ENCODE results near the gene CXCL10.
"Not testable (repeated sequence)": the region's sequence is repeated elsewhere in the genome, so short reads cannot be mapped to it uniquely, and the experiment has no call there.

CXCL10 gene

DNA sequence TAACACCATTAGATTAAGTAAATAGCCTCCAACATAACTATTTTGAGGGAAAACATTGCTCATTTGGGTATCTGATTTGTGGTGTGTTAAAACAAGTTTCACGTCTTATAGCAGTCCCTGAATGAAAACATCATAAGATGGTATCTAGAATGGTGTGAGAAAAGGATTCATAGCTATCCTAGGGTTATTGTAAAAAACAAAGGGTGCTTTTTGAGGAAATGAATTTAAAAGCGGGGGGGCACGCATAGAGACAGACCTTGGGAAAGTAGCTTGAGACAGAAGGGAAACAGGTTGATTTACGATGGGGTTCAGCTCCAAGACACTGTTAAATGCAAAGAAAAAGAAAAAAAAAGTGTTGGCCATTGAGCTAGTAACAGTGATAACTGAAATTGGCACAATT lies 768 bp upstream of the CXCL10 start:
- DNase-seq, result no peak

DNA sequence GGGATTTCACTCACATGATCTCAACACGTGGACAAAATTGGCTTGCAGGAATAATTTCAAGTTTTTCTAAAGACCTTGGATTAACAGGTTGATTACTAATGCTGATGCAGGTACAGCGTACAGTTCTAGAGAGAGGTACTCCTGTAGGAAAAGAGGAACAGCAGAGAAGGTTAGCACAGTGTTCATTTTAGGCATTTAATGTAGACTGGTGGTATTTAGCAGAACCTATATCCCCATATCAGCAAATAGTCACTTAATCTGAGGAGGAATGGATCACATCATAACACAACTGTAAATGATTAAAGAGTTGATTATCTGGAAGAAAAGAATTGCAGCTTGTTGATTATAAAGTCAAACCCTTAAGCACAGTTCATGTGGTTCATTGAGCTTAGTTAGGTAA lies 620 bp downstream of the CXCL10 start:
- no peak for DNase-seq

DNA sequence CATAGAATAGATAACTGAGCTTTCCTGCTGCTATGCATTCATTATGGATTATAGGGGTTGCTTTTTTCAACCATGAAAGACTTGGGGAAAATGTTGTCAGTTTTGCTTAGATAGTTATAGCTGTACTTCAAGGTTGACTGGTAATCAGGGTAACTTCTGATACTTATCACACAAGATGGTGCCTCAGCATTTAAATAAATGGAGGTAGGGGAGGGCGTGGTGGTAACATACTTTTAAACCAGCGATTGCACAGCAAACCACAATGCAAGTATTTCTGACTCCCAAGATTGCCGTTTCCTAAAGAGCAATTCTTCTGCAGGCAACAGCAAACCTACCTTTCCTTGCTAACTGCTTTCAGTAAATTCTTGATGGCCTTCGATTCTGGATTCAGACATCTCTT lies 1.3 kb downstream of the CXCL10 start:
- no peak for DNase-seq

DNA sequence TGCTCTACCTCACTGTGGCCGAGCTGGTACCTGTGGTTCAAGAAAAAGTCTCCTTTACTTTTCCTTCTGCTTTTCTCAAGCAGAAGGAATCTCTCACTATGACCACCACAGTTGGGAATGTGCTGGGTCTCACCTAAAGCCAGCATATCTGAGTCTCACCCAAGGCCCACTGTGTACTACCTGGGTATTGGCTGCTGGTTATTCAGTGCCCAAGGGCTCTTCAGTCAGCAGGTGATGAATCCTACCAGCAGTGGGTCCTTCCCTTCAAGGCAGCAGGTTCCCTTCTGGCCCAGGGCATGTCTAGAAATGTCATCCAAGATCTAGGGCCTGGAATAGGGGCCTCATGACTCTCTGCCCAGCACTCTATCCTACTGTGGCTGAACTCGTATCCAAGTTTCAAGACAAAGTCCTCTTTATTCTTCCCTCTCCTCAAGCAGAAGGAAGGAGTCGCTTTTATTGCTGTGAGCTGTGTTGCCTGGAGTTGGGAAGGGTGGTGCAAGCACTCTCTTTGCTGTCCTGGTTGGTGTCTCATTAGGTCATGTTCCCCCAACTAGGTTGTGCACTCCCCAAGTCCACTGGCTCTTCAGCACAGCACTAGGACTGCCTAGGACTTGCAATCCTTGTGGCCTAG lies 6.1 kb downstream of the CXCL10 start:
- DNase-seq, result no peak

DNA sequence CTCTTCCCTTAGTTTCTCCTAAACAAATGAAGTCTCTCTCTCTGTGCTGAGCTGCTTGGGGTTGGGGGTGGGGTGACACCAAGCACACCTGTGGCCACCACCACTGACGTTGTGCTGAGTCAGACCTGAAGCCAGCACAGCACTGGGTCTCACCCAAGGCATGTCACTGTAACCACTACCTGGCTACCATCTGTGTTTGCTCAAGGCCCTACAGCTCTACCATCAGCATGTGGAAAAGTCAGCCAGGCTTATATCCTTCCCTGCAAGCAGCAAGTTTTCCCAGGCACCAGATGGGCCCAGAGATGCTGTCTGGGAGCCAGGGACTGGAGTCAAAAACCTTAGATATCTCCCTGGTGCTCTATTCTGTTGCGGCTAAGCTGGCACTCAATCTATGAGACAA lies 6.9 kb downstream of the CXCL10 start:
- DNase-seq, result no peak

DNA sequence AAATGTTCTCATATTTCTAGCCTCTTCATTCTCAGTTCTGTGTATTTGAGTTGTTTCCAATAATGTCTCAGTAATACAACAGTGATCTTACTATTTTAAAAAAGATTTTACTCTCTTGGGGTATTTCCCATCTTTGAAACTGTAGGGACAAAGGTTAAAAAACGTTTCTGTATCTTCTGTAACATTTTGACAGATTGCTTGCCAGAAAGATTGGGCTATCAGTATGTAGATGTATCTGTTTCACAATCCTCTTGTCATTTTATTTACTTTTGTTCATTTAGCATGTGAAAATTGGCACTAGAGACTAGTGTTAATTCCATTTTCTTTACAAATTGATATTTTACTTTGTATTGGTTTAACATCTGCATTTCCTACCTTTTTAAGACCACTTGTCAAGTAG lies 9.8 kb downstream of the CXCL10 start:
- no peak for DNase-seq

DNA sequence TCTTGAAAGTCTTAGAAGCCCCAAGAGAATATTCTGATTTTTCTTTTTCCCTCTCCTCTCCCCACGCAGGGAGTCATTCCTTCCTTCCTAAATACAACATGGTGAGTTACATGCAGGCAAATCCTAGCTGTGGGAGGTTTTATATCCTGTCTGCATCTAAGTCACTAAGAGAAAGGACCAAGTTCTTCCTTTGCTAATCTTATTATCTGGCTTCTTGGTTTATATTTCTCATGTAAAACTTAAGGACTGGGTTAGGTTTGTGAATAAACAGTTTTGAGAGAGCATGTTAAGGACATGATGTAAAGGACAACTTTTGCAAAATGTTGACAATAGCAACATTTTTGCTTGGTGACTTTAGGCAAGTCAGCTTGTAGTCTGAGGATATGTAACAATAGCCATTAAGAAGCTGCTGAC lies 10.9 kb downstream of the CXCL10 start:
- no peak for DNase-seq

DNA sequence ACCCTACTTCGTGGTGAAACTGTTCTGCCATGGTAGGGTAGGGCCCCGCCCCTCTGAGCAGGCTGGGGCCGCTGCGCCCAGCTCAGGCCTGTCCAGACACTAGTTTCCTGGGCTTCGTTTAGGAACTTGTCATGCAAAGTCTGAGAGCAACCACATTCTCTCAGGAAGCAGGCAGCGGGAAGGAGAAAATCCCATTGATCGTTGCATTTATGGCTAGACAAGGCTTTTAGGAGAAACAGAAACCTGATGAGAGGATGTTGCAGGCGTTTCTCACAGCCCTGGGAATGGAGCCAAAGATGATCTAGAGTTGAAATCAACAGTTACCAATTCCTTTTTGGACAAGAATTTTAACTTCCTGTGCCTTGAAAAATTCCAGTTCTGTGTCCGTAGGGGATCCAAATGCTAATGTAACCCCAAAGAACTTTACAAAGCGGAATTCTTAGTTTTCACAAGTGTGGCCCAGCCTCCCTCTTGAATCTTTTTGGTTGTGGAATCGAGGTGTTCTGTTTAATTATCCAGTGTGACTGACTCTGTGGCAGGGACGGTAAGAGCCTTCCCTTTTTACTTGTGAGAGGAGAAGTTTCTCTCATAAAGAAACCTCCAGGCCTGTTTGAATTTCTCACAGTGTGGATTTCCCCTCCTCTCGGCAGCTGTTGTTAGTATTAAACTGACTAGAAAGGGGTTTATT lies 11.5 kb downstream of the CXCL10 start:
- DNase-seq, result no peak

DNA sequence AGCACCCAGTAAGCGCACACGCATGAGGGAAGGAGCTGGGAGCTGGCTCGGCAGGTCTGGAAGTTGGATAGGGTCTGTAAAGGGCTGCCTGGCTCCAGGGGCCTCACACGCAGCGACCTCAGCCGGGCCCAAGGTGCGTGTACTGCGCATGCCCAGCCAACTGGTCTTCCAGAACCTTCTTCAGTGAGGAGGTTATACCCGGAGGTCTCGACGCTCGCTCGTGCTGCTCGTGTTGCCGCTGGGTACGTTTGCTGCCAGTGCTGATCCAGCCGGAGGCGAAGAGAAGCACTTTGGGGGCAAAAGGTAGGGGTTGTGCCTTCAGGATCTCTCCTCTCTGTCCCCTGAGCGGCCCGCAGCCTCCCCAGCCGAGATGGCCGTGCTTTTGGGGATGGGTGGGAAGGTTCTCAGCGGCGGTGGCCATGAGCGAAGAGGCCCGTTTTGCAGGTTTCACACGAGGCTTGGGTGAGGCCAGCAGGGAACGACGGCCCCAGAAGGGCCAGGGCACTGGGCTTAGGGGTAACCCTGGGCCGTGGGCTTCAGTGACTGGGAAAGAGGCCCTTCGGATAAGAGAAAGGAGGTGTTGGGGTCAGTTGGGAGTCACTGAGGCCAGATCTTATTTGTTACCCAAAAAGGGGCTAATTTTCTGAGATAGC lies 12.2 kb downstream of the CXCL10 start:
- DNase-seq, result no peak

DNA sequence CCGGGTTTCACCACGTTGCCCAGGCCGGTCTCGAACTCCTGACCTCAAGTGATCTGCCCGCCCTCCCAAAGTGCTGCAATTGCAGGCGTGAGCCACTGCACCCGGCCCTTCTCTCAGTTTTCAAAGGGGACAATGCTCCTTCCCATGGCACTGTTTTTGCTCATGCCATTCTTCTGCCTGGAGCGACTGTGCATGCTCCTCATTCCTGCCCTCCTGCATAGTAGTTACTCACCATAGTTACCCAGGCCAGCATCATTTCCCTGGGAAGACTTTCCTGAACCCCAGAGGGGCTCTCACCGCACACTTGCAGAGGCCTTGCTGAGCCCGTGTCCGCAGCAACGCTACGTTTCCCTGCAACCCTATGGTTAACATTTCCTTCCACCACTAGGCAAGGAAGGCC lies 12.7 kb downstream of the CXCL10 start:
- DNase-seq, result no peak

DNA sequence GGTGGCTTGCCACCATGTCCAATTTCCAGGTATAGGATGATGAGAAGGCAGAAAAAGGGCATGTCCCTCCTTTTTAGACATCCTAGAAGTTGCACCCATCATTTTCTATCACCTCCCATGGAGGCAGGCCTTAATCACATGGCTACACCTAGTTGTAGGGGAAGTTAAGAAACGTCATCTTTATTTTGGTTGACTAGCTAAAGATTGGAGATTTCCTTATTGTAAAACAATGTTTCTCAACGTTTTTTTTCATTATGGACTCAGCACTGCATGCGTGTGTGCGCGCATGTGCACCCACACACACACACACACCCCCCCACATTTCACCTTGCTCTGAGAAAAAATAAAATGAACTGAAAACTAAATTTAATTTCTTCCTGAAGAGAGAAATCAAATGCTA lies 14.0 kb downstream of the CXCL10 start:
- DNase-seq, result no peak

DNA sequence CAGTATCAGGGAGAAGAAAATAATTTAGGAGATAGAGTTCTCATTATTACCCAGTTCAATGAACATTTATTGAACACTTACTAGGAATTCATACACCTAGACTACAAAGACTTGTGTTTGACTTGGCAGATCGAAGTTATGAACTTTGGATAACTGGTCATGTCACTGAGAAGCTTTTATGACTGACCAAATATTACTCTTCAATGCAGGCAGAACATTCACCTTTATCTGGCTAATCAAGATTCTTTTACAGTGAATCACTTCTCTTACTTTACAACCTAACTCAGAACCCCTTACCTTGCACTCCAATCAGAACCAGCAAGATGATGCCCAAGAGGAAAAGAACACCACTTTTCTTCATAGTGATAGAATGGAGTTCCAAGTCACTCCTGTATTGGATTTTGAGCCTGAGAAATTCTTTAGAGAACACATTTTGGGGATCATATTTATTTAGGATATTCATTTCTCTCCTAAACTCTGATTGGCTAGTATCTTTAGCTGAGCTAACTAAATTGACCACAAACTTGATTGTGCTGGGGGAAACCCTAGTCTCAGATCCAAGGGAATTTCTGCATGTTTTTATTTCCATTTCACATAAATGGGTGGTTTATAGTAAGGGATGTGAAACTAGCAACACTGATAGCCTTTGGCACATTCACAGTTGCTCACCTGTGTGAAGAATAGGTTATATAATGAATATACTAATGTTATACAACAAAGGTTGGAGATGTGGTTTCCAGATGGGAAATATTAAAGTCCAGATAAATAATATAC lies 16.0 kb downstream of the CXCL10 start, which contains the start of gene CXCL9:
Gene CXCL9 (minus strand): TSS at position 421 of the 774 bp plus-strand sequence. CDS start 60 bp downstream, at position 361.
- no peak for DNase-seq

DNA sequence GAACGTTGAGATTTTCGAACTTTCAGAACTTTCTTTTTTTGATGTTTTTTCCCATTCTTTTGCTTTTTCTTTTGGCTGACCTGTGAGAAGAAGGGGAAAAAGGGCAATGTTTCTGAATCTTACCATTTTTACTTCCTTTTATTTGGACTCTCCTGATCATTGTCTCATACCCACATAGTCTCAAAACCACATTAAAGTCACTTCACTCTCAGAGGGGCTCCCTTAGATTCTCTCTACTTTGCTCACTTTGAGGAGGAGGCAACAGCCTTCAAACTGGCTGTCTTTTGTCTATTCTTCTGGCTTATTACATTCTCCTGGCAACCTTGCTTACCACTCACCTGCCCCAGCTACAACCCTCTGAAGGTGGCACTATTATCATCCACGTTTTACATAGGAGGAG lies 19.7 kb downstream of the CXCL10 start:
- no peak for DNase-seq

DNA sequence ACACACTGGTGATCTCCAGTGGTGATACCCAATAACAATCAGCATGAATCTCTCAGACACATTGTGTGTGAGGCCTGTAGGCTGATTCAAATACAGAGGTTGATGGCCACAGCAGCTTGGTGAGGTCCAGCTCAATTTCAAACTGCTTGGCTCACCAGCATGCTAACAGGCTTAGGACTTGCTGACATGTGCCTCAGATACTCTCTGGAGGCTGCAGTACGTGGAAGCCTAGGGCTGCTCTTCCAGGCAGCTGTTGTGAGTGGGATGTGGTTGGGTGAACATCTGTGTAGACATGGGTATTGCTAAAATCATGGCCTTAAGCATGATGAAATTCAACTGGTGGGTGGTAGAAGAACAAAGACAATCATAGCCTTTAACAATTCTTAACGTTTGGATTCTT lies 20.3 kb downstream of the CXCL10 start:
- DNase-seq, result no peak

DNA sequence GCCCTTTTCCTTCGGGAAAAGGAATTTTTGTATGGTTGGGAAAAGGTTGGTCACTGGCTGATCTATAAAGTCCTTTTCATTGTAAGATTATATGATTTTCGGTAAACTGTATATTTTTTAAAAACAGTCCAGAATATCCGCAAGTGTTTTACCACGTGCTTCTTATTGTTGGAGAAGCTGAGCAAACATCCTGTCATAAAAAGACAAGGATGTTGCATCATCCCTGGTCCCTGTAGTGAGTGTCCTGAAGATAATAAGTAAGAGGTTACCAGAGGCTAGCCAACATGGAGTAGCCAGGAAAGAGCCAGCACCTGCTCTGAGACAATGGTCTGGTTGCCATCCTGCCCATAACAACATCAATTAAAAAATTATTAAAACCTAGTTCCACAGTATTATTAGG lies 21.1 kb downstream of the CXCL10 start:
- DNase-seq, result no peak

DNA sequence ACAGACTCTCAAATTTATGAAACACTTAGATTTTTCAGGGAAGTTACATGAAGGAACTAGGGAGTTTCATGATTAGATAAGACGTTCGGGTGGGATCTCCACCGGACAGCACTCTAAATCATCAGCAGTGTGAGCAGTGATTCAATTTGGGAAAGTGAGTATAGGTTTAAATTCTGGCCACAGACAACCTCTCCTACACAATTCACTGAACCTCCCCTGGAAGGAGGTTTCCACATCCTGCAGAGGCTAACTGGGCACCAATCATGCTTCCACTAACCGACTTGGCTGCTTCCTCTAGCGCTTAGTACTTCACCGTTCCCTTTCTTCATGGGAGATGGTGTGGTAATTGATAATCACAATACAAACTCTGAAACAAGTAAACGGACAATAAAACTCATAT lies 21.6 kb downstream of the CXCL10 start:
- no peak for DNase-seq

DNA sequence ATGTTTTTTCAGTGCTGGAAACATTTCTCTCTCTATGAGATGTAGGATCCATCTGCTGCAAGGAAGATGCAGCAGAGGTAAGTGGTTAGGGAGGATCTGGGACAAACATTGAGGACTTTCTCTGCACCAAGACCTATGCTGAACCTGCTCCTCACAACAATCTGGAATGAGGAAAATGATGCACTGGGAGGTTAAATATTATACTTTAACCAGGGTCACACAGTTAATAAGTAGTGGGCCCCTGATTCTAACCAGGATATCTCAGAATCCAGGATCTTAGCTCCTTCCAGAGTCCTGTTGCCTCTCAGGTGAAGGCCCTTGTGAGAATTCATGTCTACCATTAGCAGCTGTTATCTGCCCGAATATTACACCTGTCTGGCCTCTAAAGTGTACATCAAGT lies 23.0 kb downstream of the CXCL10 start:
- DNase-seq, result no peak

DNA sequence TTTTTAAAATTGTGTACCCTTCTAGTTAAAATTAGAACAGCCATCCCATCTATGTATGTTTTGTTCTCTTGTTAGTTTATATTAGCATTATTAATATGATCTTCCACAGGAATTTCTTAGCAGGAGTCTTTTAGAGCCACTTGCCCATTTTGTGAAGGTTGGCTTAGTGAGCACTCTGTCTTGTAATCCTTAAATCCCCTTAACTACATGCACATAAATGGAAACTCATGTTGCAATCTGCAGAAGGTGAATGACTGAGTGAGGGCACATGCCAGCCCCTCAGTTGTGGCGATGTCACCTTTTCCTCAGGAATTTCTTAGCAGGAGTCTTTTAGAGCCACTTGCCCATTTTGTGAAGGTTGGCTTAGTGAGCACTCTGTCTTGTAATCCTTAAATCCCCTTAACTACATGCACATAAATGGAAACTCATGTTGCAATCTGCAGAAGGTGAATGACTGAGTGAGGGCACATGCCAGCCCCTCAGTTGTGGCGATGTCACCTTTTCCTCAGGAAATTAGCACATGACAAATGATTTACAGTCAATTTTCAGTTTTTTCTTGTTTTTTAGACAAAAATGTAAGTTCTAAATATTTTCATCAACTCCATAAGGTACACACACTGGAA lies 24.7 kb downstream of the CXCL10 start:
- not testable (repeated sequence) for DNase-seq

DNA sequence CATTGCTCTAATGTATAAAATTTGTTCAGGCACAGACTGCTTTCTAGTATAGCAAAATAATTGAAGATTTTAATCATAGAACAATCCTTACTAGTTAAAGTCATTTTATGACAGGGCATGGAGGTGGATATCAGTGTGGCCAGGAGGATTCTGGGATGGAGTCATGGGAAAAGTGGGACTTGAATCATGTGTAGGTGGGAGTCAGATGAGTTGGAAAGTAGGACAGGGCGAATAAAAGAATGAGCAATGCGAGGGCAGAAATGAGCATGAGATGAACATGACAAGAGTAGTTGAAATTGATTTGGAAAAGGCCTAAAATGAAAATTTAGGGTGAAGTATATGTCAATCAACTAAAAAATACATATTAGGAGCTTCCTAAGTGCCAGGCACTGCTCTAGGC lies 25.4 kb downstream of the CXCL10 start:
- no peak for DNase-seq

DNA sequence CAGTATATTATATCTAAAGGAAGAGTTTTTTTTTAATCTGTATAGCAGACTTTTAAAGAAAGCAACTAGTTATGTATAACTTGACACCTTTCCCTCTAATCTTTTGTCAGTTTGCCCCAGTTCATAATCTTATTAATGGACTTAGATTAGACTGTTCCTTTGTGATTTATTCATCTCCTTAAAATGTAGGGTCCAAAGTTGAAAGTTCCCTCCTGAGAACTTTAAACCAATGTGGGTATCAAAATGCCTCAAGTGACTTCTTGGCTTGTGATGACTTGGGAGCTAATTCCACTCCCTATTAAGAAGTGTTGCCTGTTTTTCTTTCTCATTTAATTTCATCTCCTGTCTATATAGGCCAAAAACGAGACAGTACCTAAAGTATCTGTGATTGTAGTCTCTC lies 26.2 kb downstream of the CXCL10 start:
- DNase-seq, result no peak

DNA sequence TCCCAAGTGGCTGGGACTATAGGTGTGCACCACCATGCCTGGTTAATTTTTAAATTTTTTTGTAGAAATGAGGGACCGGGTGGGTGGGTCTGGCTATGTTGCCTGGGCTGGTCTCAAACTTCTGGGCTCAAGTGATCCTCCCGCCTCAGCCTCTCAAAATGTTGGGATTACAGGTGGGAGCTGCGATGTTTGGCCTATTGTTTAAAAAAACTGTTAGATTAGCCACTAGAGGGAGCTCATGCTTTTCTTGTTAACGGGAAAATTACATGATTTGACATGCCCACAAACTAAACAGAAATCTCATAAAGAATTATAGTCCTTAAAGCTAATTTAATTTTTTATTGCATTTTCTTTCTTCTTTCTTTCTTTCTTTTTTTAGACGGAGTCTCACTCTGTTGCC lies 27.6 kb downstream of the CXCL10 start:
- no peak for DNase-seq

DNA sequence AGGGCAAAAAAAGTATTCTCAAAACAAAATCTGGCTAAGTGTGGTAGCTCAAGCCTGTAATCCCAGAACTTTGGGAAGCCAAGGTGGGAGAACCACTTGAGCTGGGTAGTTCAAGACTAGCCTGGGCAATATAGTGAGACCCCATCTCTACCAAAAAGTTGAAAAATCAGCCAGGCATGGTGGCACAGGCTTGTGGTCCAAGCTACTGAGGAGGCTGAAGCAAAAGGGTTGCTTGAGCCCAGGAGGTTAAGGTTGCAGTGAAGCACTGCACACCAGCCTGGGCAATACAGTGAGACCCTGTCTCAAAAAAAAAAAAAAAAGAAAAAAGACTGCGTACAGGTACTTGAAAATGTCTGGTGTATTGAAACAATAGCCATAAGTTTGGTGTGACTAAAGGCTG lies 30.8 kb downstream of the CXCL10 start:
- no peak for DNase-seq

All from effector CD8-positive, alpha-beta T cell (primary cell).